ELF-1 (cell line): Measurements from ENCODE around the gene IL6R.
"Not testable (repeated sequence)": the region's sequence is repeated elsewhere in the genome, so short reads cannot be mapped to it uniquely, and the experiment has no call there.

ENCODE experiments used
- DNase-seq: peaks from one replicate; pipeline ENCODE4 v3.0.0-alpha.2; 2016; ENCODE audit warnings: low read depth, low spot score

Gene IL6R

DNA sequence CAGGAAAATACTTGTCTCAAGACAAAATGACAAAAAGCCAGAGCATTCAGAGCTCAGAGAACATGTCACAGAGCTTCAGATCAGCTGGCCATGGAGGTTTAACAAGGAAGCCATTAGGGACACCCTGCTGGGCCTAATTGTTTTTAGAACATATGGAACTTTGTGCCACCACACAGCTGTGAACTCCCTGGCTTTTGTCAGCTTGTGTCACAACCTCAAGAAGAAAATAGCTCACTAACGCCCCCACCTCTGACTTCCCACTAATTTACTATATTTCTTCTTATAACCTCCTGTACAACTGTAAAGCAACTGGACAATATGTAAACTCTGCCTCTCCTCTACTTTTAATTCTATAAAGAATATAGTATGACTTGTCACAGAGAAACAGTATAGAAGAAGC, 75.9 kb downstream of the IL6R start:
- DNase-seq, result peak; percentile 42

DNA sequence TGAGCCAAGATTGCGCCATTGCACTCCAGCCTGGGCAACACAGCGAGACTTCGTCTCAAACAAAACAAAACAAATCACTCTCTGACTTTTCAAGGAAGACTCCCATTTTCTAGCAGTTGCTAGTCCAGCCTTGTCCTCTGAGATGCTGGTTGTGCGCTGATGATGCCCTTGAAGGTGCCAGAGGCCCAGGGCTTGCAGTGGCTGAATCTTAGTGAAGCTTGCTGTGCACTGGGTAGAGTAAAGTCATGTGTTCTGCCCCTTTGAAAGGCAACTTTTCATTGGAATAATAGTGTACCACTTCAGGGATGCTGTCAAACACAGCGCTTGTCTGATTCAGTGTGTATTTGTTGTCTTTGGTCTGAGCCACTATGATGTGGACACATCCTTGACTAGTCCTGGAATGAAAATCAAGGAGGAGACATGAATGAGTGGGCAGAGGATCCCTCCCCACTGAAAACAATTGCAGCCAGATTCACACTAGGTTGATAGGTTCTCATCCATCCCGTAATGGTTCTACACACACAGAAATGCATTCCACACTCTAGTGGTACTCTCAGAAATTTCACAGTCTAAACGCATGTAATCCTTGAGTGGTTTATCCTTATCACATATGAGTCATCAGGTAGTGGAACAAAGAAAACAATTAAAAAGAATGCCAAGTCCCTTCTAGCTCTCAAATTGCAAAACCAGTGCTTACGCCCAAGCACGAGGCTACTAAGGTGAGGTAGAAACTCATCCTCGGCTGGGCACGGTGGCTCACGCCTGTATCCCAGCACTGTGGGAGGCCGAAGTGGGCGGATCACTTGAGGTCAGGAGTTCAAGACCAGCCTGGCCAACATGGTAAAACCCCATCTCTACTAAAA, 79.0 kb downstream of the IL6R start:
- no peak for DNase-seq

DNA sequence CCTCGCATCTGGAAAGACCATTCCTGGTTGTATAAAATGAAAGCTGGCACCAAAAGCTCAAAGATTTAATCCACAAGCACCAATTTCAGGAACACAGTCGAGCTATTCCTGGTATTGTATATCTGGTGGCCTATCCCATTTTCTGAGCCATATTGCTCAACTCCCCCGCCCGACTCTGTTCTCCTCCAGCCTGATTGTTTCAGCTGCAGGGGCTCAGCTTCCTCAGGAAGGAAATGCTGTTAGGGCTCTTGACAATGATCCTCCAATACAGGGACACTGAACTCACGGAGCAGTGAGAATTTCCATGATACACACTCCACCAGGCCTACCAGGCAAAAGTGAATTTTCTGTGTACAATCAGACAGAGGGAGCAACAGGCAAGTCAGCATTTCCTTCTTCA, 80.0 kb downstream of the IL6R start:
- no peak for DNase-seq

DNA sequence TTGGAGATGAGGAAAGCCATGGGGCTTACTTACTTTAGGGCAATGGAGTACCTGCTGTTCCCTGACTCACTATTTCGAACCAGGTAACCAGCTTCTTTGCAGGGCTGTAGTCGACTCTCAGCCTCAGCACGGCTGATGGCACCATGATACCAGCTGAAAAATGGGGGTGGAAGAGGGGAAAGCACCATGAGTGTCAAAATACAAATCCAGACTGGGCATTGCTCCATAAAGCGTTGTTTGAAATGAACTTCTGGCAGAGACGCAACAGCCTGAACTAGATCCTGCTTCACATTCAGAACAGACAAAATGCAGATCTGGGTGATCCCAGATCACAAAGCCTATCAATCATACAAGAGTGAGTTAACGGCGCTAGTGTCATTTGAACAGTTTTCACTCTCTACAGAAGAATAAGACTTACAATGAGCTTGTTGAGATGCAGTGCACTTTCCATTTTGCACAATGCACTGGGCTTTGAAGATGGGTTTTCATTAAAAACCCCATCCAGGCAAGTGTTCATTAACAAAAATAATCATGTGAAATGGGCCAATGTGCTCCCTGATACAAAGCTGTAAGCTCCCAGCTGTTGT, 80.9 kb downstream of the IL6R start:
- no peak for DNase-seq

DNA sequence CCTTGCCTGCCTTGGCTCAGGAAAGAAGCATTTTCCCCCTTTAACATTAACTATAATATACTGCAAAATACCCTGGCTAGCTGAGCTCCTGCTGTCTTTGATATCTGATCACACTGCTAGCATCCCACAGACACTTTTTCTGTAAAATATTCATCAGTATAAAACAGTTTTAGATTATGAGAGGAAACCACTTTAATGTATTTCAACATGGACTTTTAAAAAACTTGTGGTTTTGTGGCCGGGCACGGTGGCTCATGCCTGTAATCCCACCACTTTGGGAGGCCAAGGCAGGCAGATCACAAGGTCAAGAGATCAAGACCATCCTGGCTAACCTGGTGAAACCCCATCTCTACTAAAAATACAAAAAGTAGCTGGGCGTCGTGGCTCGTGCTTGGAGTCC, 81.6 kb downstream of the IL6R start:
- not testable (repeated sequence) for DNase-seq

DNA sequence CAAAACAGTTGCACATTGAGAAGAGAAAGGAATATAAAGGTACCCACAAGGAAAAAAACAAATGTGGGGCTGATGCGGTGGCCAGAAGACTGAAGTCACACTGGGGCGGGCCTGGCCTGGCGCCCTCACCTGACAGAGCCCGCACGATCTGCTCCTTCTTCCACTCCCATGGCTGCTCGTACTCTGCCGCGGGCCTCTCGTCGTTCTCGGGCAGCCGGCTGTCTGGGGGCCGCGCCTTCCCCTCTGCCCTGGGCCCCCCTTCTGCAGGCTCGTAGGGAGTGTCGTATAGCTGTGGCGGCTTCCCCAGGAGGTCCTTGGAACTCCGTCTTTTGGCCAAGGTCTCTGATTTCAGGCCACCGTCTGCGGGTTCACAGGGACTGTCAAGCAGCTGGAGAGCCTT, 83.8 kb downstream of the IL6R start:
- DNase-seq, result no peak

DNA sequence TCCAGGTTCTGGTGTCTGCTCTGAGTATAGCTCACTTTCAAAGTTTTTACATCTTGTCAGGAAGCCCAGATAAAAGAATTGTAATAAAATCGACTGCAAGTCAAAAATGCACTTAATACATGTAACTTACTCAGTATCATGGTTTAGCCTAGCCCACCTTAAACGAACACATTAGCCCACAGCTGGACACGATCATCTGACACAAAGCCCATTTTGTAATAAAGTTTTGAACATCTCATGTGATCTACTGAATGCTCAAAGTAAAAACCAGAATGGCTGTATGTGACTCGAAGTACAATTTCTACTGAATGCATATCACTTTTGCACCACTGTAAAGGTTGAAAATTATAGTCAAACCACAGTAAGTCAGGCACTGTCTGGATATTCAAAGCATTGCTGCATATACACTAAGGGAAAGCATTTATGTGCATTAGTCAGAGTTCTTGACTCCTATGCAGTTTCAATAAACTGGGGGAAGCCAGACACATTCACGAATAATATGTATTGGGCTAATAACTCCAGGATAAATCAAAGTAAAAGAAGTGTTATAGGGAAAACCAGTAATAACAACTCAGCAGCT, 84.6 kb downstream of the IL6R start:
- DNase-seq, result no peak

DNA sequence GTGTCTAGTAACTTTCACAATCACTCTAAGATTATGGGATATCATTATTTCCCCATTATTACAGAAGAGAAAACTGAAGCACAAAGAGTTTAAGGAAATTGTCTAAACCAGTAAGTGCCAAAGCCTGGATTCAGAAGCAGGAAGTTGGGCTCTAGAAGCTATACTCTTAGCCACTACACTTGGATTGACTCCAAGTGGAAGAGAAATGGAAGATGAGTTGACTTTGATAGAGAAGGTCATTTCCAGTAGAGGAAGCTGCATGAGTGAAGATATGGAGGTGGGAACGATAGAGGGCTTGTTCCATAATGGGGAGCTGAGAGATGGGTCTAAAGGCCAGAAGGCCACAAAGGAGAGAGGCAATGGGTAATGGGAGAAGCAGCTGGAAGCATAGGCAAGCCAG, 85.2 kb downstream of the IL6R start:
- no peak for DNase-seq

DNA sequence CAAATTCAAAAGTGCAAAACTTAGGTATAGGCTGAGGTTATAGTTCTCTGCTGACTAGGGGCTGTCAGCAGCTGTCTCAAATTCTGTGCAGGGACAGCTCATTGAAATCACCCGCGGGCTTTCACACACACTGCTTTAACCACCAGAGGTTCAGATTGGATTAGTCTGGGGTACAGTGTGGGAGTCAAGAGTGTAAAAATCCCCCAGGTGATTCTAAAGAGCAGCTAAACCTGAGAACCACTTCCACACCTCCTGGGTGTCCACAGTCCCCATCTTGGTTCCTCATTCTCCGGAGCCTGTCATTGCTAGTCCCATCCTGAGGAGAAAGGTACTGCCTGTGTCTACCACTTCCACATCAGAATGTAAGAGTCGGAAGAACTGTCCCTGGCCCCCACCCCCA, 87.0 kb downstream of the IL6R start:
- no peak for DNase-seq

DNA sequence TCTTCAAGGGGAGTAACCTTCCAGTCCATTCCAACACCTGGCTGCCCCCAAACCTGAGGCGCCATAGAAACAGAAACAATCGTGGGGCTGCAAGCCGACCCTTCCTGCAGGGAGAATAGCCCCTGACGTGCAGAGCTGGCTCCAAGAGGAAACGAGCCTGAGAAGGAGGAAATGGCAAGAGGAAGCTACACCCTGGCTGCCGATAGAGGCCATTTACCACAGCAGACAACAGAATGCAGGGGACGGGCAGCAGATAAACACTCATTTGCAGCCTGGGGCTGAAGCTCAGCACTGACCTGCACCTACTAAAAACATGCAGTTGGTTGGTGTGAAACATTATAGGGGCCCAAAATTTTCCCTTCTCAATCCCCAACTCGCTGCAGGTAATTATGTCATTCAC, 88.1 kb downstream of the IL6R start:
- peak; percentile 41 for DNase-seq

DNA sequence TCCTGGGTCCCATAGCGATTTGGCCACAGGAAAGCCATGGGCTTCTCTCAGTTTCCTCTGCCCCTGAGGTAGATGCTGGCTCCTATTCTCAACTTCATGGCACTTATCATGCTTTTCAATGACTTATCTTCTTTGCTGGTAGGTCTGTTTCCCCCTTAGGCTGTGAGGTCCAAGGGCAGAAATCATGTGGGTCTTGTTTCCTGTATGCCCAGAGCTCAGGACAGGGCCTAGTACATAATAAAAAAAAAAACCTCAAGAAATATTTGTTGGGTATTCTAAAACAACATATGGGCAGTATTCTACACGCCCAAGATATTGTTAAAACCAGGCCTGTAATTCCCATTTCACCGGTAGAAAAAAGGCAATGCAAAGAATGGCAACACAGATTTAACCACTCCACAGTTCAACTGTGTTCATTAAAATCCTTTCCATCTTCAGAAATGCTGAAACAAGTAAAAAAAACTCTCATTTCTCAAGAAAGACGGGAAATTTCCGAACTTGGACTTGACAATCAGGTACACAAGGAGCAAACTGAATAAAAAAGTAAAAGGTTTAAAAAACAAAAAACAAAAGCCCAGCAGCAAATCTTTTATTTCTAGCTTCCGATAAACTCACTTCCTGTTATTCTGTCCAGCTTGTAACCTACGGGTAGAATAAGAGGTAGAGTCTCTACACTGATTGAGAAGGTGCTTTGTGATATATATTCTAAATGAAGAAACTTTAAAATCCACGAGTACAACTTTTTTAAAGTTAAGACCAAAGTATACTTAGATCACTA, 90.5 kb downstream of the IL6R start:
- no peak for DNase-seq

DNA sequence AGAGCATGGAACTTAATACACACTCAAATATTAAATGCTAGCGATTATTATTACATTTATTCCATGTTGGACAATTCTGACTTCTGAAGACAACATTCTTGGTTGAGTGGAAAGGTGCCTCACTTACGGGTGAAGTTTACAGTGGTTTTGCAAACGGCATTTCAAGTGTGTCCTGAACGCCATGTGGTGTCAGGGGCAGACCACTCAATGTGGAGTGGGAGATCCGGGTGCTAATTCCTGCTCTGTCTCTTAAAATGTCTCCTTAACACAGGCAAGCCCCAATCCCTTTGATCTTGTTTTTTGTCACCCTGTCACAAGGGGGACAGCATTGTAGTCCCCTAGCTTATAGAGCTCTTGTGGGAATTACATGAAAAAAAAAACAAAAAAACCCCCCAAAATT, 91.2 kb downstream of the IL6R start:
- no peak for DNase-seq

DNA sequence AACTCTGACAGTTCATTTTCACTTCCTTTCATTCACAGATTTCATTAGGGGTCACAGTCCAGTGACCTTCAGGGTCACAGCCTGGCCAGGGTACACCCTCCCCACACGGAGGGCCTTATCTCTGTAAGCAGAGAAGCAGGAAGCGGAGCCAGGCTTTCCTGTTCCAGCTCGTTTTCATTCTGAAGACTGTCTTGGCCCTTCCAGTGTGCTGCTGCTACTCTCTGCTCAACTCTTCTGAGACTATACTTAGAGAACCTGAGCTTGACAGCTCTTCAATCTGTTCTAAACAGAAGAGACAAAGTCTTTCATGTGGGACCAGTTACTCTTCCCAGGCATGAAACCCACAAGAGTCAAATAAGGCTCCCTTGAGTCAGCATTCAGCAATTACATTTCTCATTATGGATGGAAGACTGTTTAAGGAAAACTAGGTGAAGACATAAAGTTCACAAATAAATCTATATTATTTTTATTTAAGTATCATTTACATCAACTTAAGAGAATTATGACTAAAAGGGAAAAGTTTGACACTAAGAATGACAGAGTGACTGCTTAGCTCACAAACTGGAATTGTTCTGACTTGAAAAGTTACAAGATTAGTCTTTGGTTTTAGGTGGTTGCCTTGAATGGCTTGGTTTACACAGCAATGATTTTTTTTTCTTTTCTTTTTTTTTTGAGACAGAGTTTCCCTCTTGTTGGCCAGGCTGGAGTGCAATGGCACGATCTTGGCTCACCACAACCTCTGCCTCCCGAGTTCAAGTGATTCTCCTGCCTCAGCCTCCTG, 92.1 kb downstream of the IL6R start:
- DNase-seq, result peak; percentile 28

DNA sequence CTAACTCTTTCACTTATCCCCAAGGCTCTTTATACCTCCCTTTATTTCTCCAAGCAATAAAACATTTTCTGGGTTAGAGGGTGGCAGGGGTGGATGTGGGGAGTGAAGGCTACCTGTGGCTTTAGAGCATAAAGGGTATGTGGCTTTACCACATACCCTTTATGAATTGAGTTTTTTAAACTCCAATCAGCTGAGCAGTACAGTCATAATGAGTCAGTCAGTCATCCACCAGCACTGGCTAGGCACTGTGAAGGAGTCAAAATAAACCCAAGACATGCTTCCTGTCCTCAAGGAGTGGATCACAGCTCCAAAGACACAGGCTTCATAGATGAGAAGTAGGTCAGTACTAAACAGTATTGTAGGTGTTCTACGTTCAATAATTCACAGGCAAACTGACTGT, 94.3 kb downstream of the IL6R start:
- no peak for DNase-seq

DNA sequence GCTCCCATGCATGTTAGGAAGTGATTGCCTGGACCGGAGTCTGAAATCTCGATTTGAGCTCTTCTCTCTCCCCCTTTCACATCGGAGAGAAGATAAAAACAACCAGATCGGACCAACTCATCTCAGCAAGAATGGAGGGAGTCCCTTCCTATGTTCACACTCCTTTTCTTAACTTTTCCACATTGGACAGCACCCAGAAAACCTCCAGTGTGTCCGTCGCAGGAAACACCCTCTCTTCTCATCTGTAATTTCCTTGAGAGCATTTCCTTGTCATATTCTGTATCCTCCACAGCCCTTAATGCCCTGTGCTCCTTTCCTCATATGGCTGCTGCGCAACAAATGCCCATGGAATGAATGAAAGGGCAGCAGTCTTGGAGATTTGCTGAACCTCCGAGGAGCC, 95.4 kb downstream of the IL6R start:
- DNase-seq, result no peak

DNA sequence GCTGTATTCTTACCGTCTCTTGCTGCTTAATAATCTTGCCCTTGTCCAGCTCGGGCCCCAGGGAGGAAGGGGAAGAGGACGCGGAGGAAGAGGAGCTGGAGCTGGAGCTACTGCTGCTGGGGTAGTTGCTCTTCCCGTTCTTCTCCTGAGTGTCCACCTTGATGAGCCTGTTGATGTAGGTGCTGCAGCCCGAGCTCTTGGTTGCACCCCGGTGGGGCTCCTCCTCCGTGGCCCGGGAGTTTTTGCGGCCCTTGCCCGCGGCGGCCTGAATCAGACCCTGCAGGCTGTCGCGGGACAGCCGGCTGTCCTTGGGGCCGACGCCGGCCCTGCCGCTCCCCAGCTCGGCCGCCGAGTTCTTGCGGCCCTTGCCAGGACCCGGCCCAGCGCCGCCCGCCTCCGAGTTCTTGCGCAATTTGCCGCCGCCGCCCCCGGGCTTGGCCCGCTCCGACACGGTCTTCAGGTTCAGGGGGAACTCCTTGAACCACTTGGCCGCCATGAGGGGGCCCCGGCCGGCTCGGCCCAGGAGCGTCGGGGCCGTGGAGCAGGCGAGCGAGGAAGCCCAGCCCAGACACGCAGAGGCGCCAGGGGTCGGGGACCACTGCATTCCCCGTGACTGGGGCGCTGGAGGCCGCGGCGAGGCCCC, 96.4 kb downstream of the IL6R start:
- DNase-seq, result peak; percentile 53

DNA sequence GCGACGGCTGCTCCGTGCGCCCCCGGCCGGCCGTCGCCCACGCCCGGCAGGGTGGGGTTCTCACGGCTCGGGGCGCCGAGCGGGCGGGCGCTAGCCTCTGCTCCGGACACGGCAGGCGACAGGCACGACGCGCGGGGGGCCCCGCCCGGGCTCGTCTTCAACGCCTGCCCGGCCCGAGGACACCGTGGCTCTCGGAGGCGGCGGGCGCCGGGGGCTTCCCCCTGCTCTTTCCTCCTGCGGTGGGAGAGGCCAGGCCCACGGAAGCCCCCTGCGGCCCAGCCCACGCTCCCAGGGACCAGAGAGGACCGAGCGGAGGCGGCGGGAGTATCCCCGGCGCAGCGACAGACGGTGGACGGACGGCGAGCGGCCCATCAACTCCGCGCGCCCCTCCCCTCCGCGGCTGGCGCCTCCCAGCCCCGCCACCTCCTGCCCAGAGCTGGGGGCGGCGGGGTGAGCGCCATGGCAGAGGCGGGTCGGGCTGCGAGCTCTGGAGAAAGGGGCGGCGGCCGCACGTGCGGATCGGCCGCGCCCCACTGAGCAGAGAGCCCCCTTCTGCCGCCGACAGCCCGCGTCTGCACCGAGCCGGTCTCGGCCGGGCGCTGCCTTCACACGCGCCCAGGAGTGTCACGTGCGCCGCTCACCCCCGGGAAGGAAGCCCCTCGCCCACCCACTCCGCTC, 97.1 kb downstream of the IL6R start, which contains the start of the genes SHE and TDRD10:
SHE (minus strand) TSS at position 347 of the 678 bp plus-strand sequence. CDS start 386 bp downstream, outside the sequence.
TDRD10 (plus strand) TSS at position 154 of the 678 bp plus-strand sequence. CDS start 4,685 bp downstream, outside the sequence.
- peak; percentile 58 for DNase-seq

DNA sequence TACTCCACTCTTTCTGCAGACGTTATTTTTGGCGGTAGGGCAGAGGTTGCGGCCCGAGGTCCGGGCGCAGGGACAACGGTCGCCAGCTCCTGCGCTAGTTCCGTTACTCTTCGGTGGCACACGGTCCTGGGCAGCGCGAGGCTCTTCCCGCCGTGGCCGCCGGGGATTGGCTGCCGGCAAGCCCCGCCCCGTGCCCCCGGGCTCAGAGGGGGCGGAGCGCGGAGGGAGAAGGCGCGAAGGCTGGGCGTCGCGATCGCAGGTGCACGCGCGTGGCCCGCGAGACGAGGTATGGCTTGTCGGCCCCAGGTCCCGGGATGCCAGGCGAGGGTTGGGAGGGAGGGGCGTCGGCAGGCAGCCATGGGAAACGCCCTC, 97.6 kb downstream of the IL6R start:
- peak; percentile 63 for DNase-seq

DNA sequence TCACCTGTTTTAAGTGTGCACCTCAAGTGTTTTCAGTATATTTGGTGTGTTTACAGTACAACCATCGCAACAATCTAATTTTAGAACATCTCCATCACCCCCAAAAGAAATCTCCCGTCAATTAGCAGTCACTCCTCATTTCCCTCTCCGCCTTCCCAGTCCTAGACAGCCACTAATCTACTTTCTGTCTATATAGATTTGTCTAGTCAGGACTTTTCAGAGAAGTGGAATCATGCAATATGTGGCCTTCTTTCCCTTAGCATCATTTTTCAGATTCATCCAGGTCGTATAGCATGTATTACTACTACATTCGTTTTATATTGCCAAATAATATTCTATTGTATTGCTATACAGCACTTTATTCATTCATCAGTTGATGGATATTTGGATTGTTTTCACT, 98.8 kb downstream of the IL6R start:
- DNase-seq, result no peak

DNA sequence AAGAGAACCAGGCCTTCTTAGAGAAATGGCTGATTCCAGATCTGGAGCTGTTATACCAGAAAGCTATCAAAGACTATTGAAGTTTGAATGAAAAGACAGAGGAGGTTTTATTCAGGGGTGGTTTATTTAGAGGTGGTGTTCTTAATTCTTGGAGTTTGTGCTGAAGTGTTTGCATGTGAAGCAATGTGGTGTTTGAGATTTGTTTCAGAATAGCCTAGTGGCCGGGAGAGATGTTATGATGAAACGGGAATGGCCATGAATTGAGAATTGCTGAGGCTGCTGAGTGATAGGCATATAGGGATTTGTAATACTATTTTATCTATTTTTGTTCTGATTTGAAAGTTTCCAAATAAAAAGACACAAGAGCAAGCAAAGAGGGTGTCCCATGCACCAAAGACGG, 107.6 kb downstream of the IL6R start:
- no peak for DNase-seq
